ENCODE data around the gene PBX2. TPM values are rescaled to one million over a fixed set of nuclear protein-coding genes. Genes with fewer than 3 reads are reported as not detected.
A peak's percentile ranks its signal among the peaks of the same experiment; 100 is the strongest.

PBX2 gene
- total and polyA plus RNA-seq, 12 donors: 25.6 to 55.4 (median 44.1) TPM

DNA sequence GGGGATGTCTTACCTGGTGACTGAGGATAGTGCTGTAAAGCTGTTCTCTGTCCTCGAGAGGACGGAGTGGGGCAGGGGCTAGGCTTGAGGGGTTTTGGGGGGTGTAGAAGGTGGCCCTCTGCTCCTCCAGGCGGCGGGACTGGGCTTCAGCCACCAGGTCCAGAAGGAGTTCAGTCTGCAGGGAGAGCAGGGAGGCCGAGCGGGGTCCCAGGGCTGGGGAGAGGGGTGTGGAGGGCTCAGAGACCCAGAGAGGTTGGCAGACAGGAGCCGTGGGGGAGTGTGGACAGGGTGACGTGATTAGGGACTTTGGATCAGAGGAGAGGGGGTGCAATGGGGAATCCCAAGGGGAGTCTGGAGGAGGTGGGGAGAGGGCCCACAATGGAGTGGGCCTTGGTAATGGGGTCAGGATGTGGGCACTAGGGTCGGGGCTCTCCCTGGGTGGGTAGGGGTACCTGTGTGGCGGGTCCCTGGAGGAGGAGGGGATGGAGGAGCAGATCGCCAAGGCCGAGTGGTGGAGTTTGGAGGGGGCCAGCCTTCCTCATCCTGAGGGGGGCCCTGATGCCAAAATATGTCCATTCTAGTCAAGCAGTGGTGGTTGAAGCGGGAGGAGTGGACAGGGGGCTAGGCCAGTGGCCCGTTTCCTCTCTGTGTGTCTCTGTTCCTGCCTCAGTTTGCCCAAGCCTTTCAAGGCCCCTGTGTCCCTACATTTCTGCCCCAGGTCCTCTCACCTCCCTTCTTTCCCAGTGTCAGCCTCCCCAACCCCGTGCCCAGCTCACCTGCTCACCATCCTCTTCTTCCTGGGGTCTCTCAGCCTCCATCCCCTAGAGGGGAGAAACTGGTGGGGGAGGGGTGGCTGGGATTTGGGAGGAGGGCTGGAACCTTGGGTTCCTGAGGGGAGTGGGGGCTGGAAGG lies 1.9 kb upstream of the PBX2 start:
- H3K4me3 ChIP-seq: peak overlapping the region in 8 of 10 donors; percentile 14 to 82 (median 58)
- WGBS, 2 donors: 71 to 74% methylated on average over 15 of the region's 15 CpGs
- TF ChIP-seq, protein P1, sequence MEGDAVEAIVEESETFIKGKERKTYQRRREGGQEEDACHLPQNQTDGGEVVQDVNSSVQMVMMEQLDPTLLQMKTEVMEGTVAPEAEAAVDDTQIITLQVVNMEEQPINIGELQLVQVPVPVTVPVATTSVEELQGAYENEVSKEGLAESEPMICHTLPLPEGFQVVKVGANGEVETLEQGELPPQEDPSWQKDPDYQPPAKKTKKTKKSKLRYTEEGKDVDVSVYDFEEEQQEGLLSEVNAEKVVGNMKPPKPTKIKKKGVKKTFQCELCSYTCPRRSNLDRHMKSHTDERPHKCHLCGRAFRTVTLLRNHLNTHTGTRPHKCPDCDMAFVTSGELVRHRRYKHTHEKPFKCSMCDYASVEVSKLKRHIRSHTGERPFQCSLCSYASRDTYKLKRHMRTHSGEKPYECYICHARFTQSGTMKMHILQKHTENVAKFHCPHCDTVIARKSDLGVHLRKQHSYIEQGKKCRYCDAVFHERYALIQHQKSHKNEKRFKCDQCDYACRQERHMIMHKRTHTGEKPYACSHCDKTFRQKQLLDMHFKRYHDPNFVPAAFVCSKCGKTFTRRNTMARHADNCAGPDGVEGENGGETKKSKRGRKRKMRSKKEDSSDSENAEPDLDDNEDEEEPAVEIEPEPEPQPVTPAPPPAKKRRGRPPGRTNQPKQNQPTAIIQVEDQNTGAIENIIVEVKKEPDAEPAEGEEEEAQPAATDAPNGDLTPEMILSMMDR (IDR thresholded peaks at IDR 0.05): no peak
- H3K9me3 ChIP-seq: no peaks in the 10 kb centered on the region
- intact Hi-C loops (cut with DNase I): loop anchor here in 2 of 10 donors (5.0 kb wide), 1 partner anchor 65 kb away; the partner anchor contains the start of gene ATF6B (in 2 of the 2)
- peaks cover 13 to 81% (median 67%) of the 10 kb centered on the region in 9 donors for H3K4me1 ChIP-seq
- H3K36me3 ChIP-seq: peaks cover 0 to 30% (median 12%) of the 10 kb centered on the region in 9 donors
- peak overlapping the region; percentile 50 to 99 (median 98) for H3K27ac ChIP-seq
- no peak for DNase-seq
- ATAC-seq: no peak
- no peaks in the 10 kb centered on the region for H3K27me3 ChIP-seq

DNA sequence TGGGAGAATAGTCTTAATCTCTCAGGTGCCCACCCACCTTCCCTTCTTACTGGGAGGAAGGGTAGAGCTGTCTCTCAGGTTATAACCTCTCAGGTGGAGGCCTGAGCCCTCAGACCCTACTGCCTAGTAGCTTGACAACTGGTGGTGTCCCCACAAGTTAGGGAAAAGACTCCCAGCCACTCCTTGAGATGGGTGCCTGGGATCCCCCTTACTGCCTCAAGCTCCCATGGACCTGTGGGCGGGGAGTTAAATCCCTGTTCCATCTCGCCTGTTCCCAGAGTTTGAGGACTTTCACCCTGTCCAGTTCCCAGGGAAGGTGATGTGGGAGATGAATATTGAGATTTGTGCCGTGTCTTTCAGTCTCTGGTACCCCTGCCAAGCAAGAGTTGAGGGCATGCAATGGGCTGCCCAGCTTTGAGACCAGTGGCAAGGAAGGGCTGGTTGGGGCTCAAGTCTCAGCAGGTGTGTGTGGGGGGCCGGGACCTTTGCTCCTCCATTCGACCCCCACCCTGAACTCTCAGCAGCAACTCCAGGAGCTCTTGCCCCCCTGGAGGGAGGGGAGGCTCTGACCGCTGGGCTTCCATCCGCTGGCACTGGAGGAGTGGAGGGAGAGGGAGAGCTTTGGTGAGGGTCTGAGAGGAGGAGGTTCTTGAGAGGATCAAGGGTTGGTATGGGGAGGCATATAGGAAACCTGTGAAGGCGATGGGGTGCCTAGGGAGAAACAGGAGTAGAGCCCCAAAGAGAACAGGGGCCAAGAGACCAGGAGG lies 1.1 kb upstream of the PBX2 start:
- 81 to 85% methylated on average over 8 of the region's 8 CpGs for WGBS, 2 donors
- TF ChIP-seq, protein P1 (IDR thresholded peaks at IDR 0.05): no peak
- Histone ChIP-seq H3K27me3 (no peaks in the 10 kb centered on the region), H3K4me1 (peaks cover 11 to 84% (median 71%) of the 10 kb centered on the region in 9 donors), H3K9me3 (no peaks in the 10 kb centered on the region), H3K4me3 (peak overlapping the region in 9 of 10 donors; percentile 75 to 85 (median 80)), H3K36me3 (peaks cover 0 to 36% (median 15%) of the 10 kb centered on the region in 9 donors), H3K27ac (peak overlapping the region; percentile 71 to 99 (median 98))
- DNase-seq (no peak), ATAC-seq (no peak)
- intact Hi-C loops (cut with DNase I): loop anchor here in 2 of 10 donors (5.0 kb wide), 1 partner anchor 64 kb away; the partner anchor contains the start of gene ATF6B (in 2 of the 2)

DNA sequence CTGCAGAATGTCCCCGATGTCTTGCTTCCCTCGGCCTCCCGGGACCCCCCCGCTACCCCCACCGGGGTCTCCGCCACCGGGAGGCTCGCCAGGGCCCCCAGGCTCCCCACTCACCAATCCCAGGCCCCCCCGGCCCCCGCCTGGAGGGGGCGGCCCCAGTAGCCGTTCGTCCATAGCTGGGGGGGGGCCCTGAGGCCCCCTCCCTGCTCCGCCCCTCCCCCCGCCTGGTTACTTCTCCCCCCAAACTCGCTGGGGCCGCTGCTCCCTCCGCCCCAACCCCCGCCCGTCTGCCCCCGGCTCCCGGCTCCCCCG lies 304 bp downstream of the PBX2 start:
- Histone ChIP-seq H3K36me3 (peaks cover 0 to 40% (median 15%) of the 10 kb centered on the region in 9 donors), H3K4me1 (peaks cover 13 to 86% (median 74%) of the 10 kb centered on the region in 9 donors), H3K4me3 (peak overlapping the region; percentile 44 to 85 (median 80)), H3K27me3 (no peaks in the 10 kb centered on the region), H3K9me3 (no peaks in the 10 kb centered on the region), H3K27ac (peak overlapping the region; percentile 71 to 99 (median 98))
- DNase-seq (peak in 1 of 2 donors; percentile 51), ATAC-seq (peak in 7 of 8 donors; percentile 0 to 15 (median 2))
- TF ChIP-seq, protein P1 (IDR thresholded peaks at IDR 0.05): no peak
- WGBS, 2 donors: 14 to 18% methylated on average over 18 to 22 of the region's 23 CpGs
- intact Hi-C loops (cut with DNase I): loop anchor here in 2 of 10 donors (5.0 kb wide), 1 partner anchor 62 kb away; the partner anchor contains the start of gene ATF6B (in 2 of the 2)

All from heart right ventricle (tissue), 16 donors.